IMR-90 (cell line): ENCODE measurements around the gene SLF2.

Source experiments
- BHLHE40 ChIP-seq: fragments of 150-350 bp; IDR thresholded peaks from 2 replicates; pipeline ENCODE4 v1.6.1; 2016; ENCODE audit warnings: mild to moderate bottlenecking, low read depth, low read length
- CEBPB ChIP-seq: IDR thresholded peaks from 2 replicates; pipeline ENCODE4 v1.6.1; 2012; ENCODE audit warnings: low read depth, low read length, improper control_type of control experiment
- CTCF ChIP-seq: conservative IDR thresholded peaks from 2 replicates; pipeline ENCODE4 v1.5.1; 2012; ENCODE audit warnings: mild to moderate bottlenecking, low read depth, low read length, improper control_type of control experiment
- ELK1 ChIP-seq: fragments of 150-350 bp; IDR thresholded peaks from 2 replicates; pipeline ENCODE4 v1.6.1; 2016; ENCODE audit warnings: low read depth, mild to moderate bottlenecking, low read length, moderate library complexity, borderline replicate concordance
- MAFK ChIP-seq: IDR thresholded peaks from 2 replicates; pipeline ENCODE4 v1.6.1; 2012; ENCODE audit warnings: low read depth, low read length, improper control_type of control experiment
- POLR2A ChIP-seq: IDR thresholded peaks from 2 replicates; pipeline ENCODE4 v1.6.1; 2012; ENCODE audit warnings: mild to moderate bottlenecking, low read depth, low read length
- RAD21 ChIP-seq: IDR thresholded peaks from 2 replicates; pipeline ENCODE4 v1.6.1; 2012; ENCODE audit warnings: low read length, improper control_type of control experiment
- RCOR1 ChIP-seq: IDR thresholded peaks from 2 replicates; pipeline ENCODE4 v1.6.1; 2012; ENCODE audit warnings: mild to moderate bottlenecking, low read length, improper control_type of control experiment; ENCODE audit not compliant: insufficient replicate concordance
- SMC3 ChIP-seq: fragments of 150-350 bp; IDR thresholded peaks from 2 replicates; pipeline ENCODE4 v1.6.1; 2016; ENCODE audit warnings: low read depth, mild to moderate bottlenecking, antibody characterized with exemption, low read length, moderate library complexity
- USF2 ChIP-seq: fragments of 150-350 bp; IDR thresholded peaks from 2 replicates; pipeline ENCODE4 v1.6.1; 2017; ENCODE audit warnings: mild to moderate bottlenecking, antibody characterized with exemption, low read length, low read depth

- no peak; the same call in 1 of the 2 replicates for TF ChIP-seq CTCF
- no peak for TF ChIP-seq SMC3
- no peak for TF ChIP-seq RAD21
- TF ChIP-seq USF2: no peak
- TF ChIP-seq MAFK: no peak
- no peak for TF ChIP-seq BHLHE40
- no peak for TF ChIP-seq RCOR1
- no peak for TF ChIP-seq POLR2A
- no peak for TF ChIP-seq ELK1
- no peak for TF ChIP-seq CEBPB
Measured at GRCh38 chr10:101013365-101013825, 100.6 kb downstream of the SLF2 start.
